HepG2 (cell line): Measurements from ENCODE around the gene ACE. TPM values are rescaled to one million over a fixed set of nuclear protein-coding genes. Genes with fewer than 3 reads are reported as not detected.
A peak's percentile ranks its signal among the peaks of the same experiment; 100 is the strongest.

ENCODE experiments used
- KLF12 ChIP-seq: sonication (generic); formaldehyde crosslinking; IDR thresholded peaks from 2 replicates; pipeline ENCODE4 v1.4.0; 2020; ENCODE audit warnings: missing genetic modification reagents, borderline replicate concordance
- ZBTB20 ChIP-seq: sonication (generic); formaldehyde crosslinking; IDR thresholded peaks from 2 replicates; pipeline ENCODE4 v1.8.1; 2023; ENCODE audit warnings: missing genetic modification reagents, low read depth, mild to moderate bottlenecking, borderline replicate concordance
- ZNF761 ChIP-seq: sonication (generic); formaldehyde crosslinking; conservative IDR thresholded peaks from 2 replicates; pipeline ENCODE4 v1.4.0; 2020; ENCODE audit warnings: mild to moderate bottlenecking, missing genetic modification reagents
- ZNF775 ChIP-seq: sonication (generic); formaldehyde crosslinking; IDR thresholded peaks from 2 replicates; pipeline ENCODE4 v1.4.0; 2020; ENCODE audit warnings: missing genetic modification reagents, mild to moderate bottlenecking, moderate library complexity, borderline replicate concordance
- polyA plus RNA-seq, 8 experiments: library from polyadenylated mRNA; depleted of rRNA in 3 of 8; stranded (reverse) in 7 of 8; unstranded in 1 of 8; fragments of >200 nt; fragmentation: Illumina TruSeq in 4 of 8; extraction: Trizol in 4 of 8; gene quantifications; 2 replicates each; pipeline versions ENCODE4 v1.2.1 to v1.2.3, GENCODE V29; 2011 to 2016; ENCODE audit warnings: low read depth in 4 of 8, missing spikeins in 1 of 8, mixed read lengths in 1 of 8; ENCODE audit not compliant: insufficient read depth in 1 of 8
- total RNA-seq, 5 experiments: library from RNA; depleted of rRNA; stranded (reverse); fragments of >200 nt; fragmentation: Illumina TruSeq; extraction: Trizol; gene quantifications; 2 replicates each; pipeline ENCODE4 v1.2.3, GENCODE V29; 2016; ENCODE audit warnings: low read depth in 1 of 5
- TF ChIP-seq, protein P1 (sequence below): IDR thresholded peaks from 2 replicates; pipeline ENCODE4 v1.6.1; 2016; ENCODE audit warnings: low read depth, borderline replicate concordance
- TF ChIP-seq, protein P2 (sequence below): sonication (generic); formaldehyde crosslinking; IDR thresholded peaks from 2 replicates; pipeline ENCODE4 v1.4.0; 2020; ENCODE audit warnings: missing genetic modification reagents, mild to moderate bottlenecking, borderline replicate concordance
- TF ChIP-seq, protein P3 (sequence below): IDR thresholded peaks from 2 replicates; pipeline ENCODE4 v1.6.1; 2012; ENCODE audit warnings: inconsistent platforms
- TF ChIP-seq, protein P4 (sequence below): sonication (generic); formaldehyde crosslinking; IDR thresholded peaks from 2 replicates; pipeline ENCODE4 v1.5.1; 2020; ENCODE audit warnings: missing genetic modification reagents, mild to moderate bottlenecking, borderline replicate concordance

Gene ACE
- total and polyA plus RNA-seq, 2 of the 13 experiments (the other 11 are each of a cell fraction or from before 2014, with no cell fraction given): 0.08 to 0.13 TPM

DNA sequence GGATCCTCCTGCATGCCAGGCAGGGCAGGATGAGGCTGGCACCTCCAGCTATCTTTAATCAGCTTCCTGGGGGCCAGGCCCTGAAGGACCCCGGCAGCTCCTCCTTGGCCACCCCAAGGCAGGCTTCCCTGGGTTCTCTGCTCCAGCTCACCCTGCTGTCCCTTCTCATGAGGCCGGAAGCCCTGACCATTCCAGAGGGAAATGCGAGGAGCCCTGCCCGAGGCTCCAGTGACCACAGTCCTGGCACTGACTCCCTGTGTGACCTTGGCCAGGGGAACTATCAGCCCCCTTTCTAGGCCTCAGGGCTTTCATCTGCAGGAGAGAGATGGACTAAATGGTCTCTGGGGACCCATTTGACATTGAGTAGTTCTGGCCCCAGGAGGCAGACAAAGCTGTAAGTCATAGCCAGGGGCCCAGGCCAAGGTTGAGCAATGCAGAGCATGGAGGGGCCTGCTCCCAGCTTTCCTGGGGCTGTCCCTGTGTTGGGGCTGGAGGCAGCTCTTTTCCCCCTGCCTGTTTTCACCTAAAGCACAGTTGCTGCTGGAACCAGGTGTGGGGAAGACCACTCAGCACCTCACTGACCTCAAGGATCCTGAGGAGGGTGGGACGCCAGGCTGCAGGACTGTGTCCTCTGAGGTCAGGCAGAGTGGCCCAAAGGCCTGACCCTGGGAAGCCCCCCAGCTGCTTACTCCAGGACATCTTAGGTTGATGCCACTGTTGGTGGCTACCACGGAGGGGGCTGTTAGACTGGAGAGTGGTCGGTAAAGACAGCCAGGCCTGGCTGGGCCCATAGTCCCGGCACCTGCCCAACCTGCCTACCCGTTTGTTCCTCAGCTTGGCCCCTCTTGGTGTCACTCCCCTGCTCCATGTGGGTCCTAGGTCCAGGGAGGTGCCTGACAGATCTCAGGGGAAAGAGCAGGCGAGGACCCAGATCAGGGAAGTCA, 54.4 kb downstream of the ACE start (continued):
- TF ChIP-seq, protein P1, sequence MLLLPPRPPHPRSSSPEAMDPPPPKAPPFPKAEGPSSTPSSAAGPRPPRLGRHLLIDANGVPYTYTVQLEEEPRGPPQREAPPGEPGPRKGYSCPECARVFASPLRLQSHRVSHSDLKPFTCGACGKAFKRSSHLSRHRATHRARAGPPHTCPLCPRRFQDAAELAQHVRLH (CRISPR knock-in tag): peak; percentile 48; the same call in 1 of the 2 replicates
- peak; percentile 60; the same call in 1 of the 2 replicates for TF ChIP-seq ZNF761 (CRISPR knock-in tag)
- peak; percentile 50; the same call in 1 of the 2 replicates for TF ChIP-seq ZNF775 (CRISPR knock-in tag)
- TF ChIP-seq, protein P2, sequence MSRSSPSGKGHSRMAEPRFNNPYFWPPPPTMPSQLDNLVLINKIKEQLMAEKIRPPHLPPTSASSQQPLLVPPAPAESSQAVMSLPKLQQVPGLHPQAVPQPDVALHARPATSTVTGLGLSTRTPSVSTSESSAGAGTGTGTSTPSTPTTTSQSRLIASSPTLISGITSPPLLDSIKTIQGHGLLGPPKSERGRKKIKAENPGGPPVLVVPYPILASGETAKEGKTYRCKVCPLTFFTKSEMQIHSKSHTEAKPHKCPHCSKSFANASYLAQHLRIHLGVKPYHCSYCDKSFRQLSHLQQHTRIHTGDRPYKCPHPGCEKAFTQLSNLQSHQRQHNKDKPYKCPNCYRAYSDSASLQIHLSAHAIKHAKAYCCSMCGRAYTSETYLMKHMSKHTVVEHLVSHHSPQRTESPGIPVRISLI (CRISPR knock-in tag): peak; percentile 70; the same call in 1 of the 2 replicates
- TF ChIP-seq, protein P3, sequence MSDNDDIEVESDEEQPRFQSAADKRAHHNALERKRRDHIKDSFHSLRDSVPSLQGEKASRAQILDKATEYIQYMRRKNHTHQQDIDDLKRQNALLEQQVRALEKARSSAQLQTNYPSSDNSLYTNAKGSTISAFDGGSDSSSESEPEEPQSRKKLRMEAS: peak; percentile 85
- TF ChIP-seq, protein P4, sequence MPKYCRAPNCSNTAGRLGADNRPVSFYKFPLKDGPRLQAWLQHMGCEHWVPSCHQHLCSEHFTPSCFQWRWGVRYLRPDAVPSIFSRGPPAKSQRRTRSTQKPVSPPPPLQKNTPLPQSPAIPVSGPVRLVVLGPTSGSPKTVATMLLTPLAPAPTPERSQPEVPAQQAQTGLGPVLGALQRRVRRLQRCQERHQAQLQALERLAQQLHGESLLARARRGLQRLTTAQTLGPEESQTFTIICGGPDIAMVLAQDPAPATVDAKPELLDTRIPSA (CRISPR knock-in tag): no peak
- TF ChIP-seq ZBTB20 (CRISPR knock-in tag): peak; percentile 69; the same call in 1 of the 2 replicates
- TF ChIP-seq KLF12 (CRISPR knock-in tag): no peak
